Epithelial cell of esophagus (primary cell): ENCODE results near the gene TRIM38.
"Not testable (repeated sequence)": the region's sequence is repeated elsewhere in the genome, so short reads cannot be mapped to it uniquely, and the experiment has no call there.

ENCODE experiments used
- DNase-seq: peaks from one replicate; pipeline ENCODE4 v3.0.0; 2010; ENCODE audit warnings: low read depth
- H3K4me3 ChIP-seq: 2 replicates; pipeline ENCODE4 v1.5.1; 2011; ENCODE audit warnings: mild to moderate bottlenecking, low read length, control low read depth
- CTCF ChIP-seq: IDR thresholded peaks from 2 replicates; pipeline ENCODE4 v1.5.1; 2011; ENCODE audit warnings: low read depth, mild to moderate bottlenecking, low read length, control low read depth, inconsistent platforms; ENCODE audit not compliant: insufficient read depth; ENCODE audit errors: missing control alignments

Gene TRIM38

GRCh38 chr6:25921525-25922203 is 40.9 kb upstream of the TRIM38 start:
- DNase-seq: no peak
- H3K4me3 ChIP-seq: no peak overlapping the region
- no peak for TF ChIP-seq CTCF

GRCh38 chr6:25922301-25922700 is 40.3 kb upstream of the TRIM38 start:
- TF ChIP-seq CTCF: no peak
- no peak overlapping the region for H3K4me3 ChIP-seq
- no peak for DNase-seq

GRCh38 chr6:25925876-25926275 is 36.7 kb upstream of the TRIM38 start:
- TF ChIP-seq CTCF: no peak
- H3K4me3 ChIP-seq: no peak overlapping the region
- DNase-seq: no peak

GRCh38 chr6:25927178-25927577 is 35.4 kb upstream of the TRIM38 start:
- DNase-seq: no peak
- no peak overlapping the region for H3K4me3 ChIP-seq

DNA sequence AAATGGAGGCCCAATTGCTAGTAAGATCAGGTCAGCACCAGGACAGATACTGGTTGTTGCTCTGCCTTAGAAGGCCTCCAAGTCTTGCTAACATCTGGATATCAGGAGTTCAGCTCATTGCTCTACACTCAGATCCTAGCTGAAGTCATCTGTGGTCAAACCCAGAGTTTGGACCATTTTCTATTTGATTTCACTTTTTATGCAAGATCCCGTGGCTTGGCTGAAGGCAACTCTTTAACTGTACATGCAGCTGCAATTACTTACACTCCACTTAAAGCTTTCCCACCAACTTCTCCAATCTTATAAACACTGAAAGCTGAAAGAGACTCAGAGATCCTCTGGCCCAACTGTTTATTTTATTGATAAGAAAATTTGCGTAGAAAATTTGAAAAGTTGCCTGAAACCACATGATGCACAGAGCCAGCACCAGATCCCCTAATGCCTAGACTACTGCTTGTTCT is 34.8 kb upstream of the TRIM38 start:
- no peak overlapping the region for H3K4me3 ChIP-seq
- DNase-seq: no peak
- TF ChIP-seq CTCF: no peak

More at GRCh38 chr6:25927178-25927577, 35.4 kb upstream of the TRIM38 start:
- TF ChIP-seq CTCF: no peak

- H3K4me3 ChIP-seq: no peak overlapping the region
- no peak for TF ChIP-seq CTCF
- DNase-seq: no peak
Measured at GRCh38 chr6:25928562-25929324, 33.9 kb upstream of the TRIM38 start.

DNA sequence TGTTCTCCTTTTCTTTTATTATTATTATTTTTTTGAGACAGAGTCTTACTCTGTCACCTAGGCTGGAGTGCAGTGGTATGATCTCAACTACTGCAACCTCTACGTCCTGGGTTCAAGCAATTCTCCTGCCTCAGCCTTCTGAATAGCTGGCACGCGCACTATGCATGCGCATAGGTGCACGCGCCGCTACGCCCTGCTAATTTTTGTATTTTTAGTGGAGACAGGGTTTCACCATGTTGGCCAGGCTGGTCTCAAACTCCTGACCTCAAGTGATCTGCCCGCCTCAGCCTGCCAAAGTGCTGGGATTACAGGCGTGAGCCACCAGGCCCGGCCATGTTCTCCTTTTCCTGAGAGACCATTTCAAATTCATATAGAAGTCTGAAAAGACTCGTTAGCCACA is 32.8 kb upstream of the TRIM38 start:
- not testable (repeated sequence) for H3K4me3 ChIP-seq, DNase-seq
